Cortex of kidney (tissue), 1 donor: ENCODE measurements around the gene RNF169.

ENCODE experiments used
- DNase-seq: peaks from one replicate; lab custom pipeline; 2025; lab: John Stamatoyannopoulos, UW

The RNF169 gene, protein sequence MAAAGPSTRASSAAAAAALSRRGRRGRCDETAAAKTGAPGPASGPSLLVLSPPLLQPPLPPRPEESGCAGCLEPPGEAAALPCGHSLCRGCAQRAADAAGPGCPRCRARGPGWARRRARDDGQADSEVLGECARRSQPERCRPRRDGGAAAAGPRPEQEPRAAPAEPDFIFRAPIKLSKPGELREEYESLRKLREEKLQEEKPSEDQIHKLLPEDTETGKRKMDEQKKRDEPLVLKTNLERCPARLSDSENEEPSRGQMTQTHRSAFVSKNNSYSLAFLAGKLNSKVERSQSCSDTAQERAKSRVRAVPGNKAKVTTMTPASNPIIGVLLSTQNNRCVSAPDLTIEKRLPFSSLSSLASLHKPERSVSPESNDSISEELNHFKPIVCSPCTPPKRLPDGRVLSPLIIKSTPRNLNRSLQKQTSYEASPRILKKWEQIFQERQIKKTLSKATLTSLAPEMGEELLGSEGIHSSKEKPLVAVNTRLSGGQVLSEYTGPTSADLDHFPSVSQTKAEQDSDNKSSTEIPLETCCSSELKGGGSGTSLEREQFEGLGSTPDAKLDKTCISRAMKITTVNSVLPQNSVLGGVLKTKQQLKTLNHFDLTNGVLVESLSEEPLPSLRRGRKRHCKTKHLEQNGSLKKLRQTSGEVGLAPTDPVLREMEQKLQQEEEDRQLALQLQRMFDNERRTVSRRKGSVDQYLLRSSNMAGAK

DNA sequence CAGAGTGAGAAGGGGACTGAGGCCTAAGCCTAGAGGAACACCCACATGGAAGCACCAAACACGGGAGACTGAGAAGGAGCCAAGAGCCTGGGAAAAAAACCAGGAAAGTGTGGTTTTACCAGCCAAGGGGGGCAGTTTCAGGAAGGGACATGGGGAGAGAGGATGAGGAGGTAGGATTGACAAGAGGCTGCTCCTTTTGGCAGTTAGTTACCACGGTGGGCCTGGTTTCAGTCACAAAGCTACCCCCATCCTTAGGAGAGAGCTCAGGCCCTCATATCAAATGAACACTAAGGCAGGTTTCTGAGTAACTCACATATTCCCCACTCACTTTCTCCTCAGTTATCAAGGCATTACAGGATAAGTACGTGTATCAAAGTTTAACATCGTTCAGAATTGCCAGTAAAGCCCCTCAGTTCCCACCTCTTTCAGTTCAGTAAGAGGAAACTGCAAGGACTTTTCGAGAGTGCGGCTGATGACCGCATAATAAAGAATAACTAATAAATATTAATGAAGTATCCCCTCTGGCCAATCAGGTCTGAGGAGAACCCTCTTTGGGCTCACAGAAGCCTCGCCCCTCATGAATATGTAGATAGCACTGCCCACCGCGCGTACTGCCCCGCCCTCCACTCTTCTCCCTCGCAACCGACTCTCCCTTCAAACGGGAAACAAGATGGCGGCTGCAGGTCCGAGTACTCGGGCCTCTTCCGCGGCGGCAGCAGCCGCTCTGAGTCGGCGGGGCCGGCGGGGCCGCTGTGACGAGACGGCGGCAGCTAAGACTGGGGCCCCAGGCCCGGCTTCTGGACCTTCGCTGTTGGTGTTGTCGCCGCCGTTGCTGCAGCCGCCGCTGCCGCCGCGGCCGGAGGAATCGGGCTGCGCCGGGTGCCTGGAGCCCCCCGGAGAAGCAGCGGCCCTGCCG is at the start of gene RNF169:
RNF169 (plus strand) TSS at position 639 of the 916 bp plus-strand sequence; CDS start at position 671, 32 bp downstream.
- no peak for DNase-seq

DNA sequence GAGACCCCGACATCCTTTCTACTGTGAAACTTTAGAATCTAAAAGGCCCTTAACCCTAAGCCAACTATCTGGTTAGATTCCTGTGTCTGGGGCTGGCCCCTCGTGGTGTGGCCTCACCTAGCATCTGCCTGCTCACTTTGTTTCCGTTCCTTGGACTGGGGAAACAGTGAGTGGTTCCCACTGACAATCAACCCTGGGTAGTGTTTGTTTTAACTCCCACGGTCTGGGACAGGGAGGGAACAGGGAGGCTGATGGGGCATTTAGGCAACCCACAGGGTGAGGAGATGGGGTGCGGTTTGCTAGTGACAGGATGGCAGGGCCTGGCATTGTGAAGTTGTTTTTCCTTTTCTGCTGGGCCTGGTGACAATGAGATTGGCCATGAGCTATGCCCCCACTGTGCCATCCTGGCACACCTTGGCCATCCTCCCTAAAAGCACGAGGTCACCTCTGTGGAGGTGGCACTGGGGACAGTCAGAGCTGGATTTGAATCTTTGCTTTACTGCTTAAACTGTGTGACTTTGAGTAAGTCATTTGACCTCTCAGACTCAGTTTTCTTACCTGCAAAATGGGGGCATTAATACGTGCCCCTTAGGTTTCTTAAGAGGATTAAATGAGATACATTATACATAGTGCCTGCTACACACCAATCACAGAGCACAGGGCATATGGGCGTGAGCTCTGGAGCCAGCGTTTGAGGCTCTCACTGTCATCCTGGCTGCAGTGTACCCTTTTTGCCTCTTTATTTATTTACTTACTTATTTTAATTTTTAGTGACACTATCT is 48.8 kb upstream of the RNF169 start:
- no peak for DNase-seq

DNA sequence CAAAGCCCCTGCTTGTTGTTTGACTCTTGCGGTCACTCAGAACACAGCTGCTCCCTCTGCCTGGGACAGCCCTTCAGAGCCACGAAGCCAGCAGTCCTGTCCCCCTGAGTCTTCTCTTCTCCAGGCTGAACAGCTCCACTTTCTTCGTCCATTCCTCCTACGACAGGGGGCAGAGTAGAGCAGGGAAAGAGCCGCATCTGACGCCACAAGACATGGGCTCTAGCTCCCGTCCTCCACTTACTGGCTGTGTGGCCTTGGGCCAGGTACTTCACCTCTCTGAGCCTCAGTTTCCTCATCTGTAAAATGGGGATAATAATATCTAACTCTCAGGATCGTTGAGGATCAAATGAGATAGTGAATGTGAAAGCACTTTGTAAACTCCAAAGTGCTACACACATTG is 47.3 kb upstream of the RNF169 start:
- no peak for DNase-seq

DNA sequence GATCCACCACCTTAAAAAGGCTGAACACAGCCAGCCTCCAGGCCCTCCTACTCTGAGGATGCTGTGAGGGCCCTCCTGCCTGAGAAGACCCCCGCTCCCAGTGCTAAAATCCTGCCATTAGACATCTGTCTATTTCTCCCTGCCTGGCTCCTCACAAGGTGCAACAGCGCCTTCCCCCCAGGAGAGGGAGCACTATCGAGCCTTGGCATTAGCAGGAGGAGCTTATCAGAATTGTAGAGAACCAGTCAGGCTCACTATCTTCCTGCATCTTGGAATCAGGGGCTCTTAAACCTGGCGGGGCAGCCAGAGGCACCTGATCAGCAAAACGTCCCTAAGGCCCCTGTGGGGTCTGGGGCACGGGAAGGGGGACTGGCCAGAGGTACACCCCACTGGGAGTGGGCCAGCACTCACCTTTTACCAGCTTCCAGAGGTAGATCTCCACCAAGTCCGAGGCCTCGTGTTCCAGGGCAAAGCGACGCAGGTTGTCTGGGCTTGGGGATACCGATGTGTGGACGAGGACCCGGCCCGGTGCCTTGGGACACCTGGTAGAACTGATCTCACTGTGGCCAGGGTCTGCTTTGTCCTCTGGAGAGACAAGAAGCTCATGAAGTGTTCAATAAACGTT is 46.2 kb upstream of the RNF169 start:
- DNase-seq, result no peak

DNA sequence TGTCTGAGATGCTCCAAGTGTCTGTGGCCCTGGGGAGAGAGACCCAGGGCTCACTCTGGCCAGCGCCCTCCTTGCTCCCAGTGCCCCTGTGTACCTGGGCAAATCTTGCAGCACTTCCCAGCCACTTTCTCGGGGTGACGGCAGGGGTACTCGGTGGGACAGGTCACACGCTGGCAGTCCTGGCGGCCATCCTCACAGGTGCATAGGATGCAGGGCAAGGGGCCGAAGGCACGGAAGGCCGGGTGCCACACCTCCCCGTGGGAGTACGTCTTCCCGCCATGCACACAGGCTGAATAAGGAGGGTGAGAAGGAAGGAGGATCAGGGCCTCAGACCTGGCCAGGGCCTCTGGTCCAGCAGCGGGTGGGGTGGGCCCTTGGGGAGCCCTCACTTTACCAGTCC is 45.4 kb upstream of the RNF169 start:
- no peak for DNase-seq

DNA sequence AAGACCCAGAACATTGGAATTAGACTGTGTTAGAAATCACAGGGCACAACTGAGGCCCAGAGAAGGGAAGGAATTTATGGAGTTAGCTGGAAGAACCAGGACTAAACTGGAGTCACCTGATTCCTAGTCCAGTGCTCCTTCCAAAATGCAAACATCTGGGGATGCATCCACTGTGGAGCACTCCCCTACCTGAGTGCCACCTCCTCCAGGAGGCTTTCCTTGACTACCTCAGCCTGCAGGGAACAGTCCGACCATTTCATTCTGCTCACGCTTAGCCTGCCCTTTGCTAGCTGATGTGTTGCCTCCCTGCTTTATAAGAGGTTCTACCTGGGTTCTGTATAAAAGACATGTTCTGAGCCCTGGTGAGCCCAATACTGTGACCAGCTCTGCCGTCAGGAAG is 41.5 kb upstream of the RNF169 start:
- DNase-seq, result no peak

DNA sequence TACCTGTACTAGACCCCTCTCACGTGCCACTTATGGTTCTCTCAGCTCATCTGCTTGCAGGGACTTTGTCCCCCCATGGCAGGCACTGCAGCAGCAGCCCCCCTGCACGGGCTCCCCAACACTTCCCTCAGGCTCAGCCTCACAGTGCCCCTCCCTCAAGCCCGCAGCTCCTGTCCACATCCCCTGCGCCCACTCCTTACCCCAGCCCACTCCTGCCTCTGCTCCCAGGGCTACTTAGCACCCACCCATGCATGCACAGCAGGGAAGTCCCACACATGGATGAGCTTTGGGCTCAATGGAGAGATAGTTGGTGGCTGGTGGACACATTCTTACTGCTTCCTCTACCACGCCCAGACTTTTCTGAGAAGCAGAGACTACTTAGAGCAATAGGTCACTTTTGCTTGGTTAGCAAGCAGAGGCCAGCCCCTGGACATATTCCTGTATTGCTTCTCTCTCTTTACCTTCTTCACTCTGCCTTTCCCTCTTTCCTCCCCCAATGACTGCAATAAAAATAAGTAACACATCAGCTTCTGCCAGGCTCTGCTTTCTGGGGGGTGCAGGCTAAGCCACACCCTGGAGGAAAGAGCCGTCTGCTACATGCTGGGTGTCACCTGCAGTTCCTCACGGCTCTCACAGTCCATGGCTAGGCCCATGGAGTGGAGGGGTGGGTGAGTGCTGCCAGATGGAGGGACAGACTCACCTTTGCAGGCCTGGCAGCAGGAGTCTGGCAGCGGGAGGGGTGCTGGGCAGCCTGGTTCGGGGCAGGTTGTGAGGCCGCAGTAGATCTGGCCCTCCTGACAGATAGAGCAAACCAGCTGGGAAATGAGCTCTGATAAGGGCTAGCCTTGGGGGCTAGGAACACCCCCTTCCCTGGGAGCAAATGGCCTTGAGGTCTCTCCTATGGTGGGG is 40.8 kb upstream of the RNF169 start:
- DNase-seq, result no peak

DNA sequence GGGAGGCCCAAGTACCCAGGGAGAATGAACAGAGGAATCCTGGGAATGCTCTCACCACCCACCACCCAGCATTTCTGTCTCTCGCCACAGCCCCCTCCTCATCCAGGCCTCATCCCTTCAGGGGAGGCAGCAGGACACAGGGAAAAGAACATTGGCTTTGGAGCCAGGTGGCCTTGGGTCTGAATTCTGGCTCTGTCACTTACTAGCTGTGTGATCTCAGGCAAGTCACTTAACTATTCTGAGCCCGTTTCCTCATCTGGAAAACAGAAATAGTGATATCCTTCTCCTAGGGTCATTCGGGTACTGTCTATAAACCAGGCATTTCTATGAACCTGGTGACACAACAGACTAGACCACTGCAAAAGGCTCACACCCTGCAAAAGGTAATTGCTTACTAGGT is 39.5 kb upstream of the RNF169 start:
- DNase-seq, result no peak

DNA sequence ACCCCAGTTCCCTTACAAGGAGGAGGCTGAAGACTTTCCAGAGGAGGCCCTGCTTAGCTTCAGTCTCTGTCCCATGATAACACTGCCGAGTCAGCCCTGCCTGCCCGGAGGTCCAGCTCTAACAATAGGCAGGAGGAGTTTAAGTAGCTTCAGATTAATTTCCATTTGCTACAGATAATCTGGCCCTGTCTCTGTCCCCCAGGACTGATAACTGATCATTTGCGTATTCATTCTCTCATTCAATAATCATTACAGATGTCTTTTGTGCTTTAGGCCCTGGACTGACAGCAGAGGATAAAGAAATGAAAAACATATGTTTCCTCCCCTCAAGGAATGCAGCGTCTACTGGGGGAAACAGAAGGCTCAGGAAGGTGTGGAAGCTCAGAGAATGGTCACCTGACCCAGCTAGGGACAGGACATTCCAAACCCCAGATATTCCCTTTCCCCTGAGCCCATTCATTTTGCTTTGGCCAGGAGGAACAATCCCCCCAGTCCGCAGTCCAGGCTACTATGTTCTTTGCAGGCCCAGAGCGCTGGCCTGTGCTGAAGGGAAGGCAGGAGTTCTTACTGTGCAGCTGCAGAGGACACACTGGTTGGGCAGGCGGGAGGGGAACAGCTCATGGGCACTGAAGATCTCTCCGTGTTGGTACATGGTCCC is 38.2 kb upstream of the RNF169 start:
- no peak for DNase-seq

DNA sequence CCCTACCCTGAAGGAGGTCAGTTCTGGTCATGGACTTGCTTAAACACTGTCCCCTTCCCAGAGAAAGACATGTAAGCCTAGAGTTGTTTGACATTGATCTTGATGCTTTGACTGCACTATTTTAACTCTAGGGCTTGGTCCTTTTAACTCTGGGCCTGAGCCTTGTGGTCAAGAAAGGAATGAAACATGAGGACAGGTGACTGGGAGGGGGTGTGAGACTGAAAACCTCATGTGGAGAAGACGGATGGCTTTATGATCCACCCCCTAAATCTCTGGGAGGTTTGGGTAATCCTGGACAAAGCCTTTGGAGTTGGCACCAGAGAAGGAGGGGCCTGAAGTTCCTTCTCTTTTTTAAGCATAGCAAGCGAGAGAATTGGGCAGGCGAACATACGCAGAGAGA is 35.0 kb upstream of the RNF169 start:
- no peak for DNase-seq

DNA sequence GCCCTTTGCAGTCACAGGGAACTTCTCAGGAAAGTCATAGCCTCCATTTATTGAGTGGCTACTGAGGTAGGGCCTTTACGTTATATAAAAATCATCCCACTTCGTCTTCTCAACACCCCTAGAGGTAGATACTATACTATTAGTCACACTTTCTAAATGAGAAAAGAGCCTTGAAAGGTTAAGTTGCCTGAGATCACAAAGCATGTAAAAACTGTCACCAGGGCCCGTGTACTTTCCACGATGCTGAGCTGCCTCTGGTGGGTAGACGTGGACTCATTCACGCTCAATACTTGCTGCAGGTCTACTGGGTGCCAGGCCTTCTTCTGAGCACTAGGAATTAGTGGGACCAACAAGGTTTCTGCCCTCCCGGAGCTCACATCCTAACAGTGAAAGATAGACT is 33.7 kb upstream of the RNF169 start:
- DNase-seq, result no peak

DNA sequence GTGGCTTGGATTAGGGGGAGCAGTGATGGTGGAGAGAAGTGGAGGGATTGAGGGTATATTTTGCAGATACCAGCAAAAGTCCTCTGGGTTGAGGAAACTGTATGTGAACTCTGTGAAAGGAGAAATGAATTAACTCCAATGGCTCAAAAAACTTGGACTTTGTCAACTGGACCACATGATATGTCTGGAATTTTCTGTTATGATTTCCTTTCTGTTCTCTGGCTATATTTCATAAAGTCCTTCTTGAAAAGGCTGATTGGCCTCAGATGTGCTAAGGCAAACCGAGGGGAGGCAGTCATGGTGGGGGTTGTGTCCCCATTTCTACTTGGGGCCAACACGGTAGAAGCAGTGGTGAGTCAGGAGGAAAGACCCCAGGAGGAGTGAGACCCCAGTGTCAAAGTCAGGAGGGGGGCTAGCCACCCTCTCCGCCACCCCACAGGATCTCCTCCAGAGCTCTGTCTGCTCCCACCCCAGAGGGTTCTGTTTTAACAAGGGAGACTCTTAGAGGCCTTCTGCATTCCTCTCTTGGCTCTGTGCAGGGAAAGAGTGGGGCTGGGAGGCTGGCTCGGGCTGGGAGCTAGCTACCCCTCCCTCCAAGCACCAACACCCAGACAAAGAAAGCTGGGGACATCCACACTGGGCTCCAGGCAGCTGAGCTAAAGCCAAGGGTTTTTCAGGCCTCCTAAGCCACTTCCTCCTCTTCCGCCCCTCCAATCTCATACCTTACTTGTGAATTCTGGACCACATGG is 31.3 kb upstream of the RNF169 start:
- no peak for DNase-seq

DNA sequence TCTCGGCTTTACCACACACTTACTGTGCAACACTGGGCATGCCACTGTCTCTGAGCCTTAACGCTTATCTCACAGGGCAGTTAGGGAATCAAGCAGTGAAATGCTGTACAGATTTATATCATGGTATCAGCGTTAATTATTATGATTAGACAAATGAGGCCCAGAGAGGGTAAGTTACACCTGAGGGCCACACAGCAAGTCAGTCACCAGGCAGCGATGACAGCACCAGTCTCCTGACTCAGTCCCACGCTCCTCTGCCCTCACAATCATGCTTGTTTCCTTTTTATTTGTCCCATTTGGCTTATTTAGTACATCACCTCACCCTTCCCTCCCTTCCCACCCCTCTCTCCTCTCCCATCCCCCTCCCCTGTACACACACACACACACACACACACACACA is 29.6 kb upstream of the RNF169 start:
- DNase-seq, result no peak

DNA sequence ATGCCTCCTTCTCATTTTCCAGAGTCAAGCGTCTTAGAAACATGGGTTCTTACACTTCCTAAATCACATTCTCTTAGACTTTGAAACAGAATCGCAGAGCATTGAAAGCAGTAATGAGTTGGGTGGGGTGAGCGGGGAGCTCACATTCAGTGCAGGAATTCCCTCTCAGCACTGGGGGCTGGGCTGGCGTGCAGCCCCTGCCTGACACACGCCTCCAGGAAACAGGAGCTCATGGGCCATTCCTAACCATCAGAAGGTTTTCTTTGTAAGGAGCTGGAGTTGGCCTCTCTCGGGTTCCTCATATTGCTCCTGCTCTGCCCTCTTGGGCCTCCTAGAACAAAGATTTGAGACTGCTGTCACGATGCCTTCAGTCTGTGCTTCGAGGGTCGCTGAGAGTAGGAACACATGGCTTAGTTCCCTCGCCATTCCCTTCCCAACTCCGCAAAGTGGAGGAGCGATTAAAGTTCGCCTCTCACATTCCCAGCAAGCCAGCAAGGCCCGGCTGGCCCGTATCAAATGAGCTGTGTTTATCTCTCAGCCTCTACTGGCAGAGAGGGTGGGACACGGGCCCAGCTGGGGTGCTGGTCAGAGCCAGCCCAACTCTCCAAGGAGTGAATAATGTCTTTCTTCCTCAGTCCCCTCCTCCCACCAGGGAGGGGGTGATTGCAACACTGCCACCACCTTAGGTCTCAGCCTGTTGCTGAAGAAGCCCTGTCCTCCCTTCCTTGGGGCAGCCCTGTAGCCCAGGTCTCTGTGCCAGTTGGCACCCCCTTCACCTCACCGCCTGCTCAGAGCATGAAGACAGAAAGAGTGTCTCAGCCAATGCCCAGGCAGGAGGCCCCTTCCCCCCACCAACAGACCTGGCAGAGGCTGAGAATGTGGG is 27.8 kb upstream of the RNF169 start:
- DNase-seq, result no peak

DNA sequence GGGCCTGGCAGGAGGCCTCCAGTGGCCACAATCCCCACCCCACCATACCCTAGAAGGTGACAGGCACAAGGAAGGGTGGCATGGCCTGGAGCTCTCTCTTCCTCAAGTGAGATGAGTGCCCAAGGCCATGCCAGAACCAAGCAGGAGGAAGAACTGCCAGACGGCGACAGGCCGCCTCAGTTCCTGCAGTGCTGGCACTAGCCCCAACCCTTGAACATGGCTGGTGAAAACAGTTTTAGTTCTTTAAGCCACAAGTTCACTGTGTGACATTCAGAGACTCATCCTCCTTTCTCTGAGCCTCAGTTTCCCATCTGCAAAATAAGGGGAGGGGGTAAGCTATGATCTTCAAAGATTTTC is 27.2 kb upstream of the RNF169 start:
- DNase-seq, result no peak

DNA sequence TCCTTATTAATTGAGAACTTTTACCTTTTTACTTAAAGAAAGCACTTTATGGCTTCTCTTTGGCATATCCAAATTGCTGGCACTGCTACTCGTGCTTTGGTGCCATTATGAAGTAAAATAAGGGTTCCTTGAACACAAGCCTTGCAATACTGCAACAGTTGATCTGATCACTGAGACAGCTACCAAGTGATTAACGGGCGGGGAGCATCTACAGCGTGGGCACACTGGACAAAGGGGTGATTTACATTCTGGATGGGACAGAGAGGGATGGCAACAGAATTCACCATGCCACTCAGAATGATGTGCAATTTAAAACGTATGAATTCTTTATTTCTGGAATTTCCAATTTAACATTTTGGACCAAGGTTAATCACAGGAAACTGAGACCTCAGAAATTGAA is 25.1 kb upstream of the RNF169 start:
- DNase-seq, result no peak

DNA sequence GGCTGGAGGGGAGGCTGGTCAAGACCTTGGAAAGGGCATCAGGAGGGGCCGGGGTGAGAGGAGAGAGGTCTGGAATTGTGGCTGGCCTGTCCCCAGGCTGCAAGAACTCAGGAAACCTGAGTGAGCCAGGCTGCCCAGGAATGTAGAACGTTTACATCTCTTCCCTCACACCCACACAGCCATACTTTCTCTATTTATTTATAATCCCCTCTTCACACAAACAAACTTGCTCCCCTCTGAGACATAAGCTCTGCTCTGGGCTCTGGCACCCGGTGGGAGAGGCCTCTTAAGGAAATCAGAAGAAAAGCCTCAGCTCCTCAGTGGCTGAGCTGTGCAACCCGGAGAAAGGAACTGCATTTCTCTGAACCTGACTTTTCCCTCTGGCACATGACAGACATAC is 22.9 kb upstream of the RNF169 start:
- no peak for DNase-seq
